GM18907 (cell line): ENCODE measurements around the gene TMEM181.
"Not testable (repeated sequence)": the region's sequence is repeated elsewhere in the genome, so short reads cannot be mapped to it uniquely, and the experiment has no call there.

Source experiments
- ATAC-seq: cut with Tn5 transposase; IDR thresholded peaks from one replicate; pipeline ENCODE4 v1.9.1; 2021; ENCODE audit warnings: mild to moderate bottlenecking, moderate library complexity; ENCODE audit not compliant: unreplicated experiment

Gene TMEM181

DNA sequence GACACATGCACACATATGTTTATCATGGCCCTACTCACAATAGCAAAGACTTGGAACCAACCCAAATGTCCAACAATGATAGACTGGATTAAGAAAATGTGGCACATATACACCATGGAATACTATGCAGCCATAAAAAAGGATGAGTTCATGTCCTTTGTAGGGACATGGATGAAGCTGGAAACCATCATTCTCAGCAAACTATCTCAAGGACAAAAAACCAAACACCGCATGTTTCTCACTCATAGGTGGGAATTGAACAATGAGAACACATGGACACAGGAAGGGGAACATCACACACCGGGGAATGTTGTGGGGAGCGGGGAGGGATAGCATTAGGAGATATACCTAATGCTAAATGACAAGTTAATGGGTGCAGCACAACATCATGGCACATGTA, 117.2 kb downstream of the TMEM181 start:
- not testable (repeated sequence) for ATAC-seq

DNA sequence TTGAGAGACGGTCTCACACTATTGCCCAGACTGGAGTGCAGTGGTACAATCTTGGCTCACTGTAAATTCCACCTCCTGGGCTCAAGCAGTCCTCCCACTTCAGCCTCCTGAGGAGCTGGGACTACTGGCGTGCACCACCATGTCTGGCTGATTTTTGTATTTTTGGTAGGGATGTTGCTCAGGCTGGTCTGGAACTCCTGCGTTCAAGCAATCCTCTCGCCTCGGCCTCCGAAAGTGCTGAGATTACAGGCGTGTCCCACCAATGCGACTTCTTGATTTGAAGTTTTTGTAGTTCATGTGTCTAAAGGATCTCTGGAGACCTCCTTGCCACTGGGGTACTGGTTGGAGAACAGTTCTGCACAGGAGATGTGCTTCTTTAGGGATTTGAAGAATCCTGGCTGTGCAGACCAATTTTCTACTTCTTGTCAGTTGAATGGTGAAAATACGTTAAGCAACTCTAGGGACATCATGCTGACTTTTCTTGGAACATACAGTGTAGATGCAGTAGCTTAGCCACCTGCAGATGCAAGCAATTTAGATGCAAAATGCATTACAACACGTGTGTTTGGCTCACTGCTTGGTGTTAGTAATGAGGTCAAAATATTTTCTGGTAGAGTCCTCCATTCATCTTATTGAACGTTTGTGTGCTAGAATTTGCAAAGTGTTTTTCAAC, 118.2 kb downstream of the TMEM181 start:
- no peak for ATAC-seq

DNA sequence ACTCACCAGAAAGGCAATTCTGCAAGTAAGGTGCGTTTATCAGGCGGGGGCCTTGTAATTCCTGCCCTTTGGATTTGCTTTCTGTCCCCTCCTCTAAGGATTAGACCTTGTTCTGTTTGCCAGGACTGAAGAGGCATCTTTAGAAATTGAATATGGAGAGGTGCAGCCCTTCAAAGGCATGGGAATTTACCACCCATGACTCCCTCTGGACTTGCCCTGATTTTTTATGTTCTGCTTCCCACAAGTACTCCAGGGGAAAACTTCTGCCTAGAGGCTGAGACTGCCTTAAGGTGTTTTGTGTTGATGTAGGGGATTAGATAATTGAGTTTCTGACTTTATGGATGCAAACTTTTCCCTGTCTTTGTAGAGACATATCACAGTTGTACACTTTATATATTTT, 120.1 kb downstream of the TMEM181 start:
- ATAC-seq: no peak

DNA sequence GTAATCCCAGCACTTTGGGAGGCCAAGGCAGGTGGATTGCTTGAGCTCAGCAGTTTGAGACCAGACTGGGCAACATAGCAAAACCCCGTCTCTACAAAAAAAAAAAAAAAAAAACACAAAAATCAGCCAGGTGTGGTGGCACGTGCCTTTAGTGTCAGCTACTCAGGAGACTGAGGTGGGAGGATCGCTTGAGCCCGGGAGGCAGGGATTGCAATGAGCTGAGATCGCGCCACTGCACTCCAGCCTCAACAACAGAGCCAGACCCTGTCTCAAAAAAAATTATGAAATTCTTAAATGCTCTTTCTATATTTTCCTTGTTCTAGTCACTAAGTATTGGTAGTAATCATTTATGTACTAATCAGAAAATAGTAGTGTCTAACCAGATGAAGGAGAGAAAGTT, 120.6 kb downstream of the TMEM181 start:
- ATAC-seq: no peak

DNA sequence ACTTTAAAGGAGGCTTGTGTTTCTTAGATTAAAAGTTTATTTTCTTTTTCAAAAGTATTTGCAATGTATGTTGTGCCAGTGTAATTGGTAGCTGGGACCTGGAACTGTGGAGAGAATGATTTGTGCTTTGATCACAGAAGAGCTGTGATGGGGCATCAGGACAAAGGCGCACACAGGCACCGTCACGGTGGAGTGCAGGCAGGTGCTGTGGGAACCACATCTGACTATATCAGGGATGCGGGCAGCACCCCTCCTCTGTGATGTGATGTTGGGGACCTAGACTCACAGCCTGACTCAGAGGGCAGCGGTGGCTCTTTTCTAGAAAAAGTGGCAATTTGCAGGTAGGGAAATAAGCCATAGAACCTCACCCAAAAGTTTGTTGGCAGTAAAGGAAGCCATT, 124.4 kb downstream of the TMEM181 start:
- ATAC-seq: no peak

DNA sequence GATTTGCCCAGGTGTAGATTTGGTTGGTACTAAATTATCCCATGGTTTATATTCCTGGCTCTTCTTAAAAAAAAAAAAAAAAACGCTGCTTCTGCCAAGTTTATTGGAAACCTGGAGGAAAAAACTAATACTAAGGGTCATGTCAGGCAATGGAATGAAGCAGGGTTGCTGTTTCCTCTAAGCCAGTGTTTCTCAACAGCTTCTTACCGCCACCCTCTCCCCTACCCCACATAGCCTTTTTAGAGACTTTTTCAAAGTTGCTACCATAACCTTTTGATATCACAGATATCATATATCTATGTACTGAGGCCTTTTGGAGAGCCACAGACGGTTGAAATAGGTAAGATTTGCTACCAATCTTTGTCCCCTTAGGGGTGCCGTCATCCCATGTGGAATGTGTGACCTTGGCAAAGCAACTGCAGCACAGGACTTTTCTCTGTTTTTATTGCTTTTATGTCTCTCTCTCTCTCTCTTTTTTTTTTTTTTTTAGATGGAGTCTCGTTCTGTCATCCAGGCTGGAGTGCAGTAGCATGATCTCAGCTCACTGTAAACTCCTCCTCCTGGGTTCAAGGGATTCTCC, 124.9 kb downstream of the TMEM181 start:
- no peak for ATAC-seq
